Parathyroid adenoma (tissue), 2 donors: ENCODE results near the gene DHRS12.

Source experiments
- H2AFZ ChIP-seq: fragments of 300-600 bp; sonication (generic); one replicate; pipeline ENCODE4 v1.7.0; 2017; ENCODE audit warnings: antibody characterized with exemption, mild to moderate bottlenecking
- H3K27ac ChIP-seq: fragments of 300-600 bp; sonication (generic); one replicate; pipeline ENCODE4 v1.7.0; 2017
- H3K27me3 ChIP-seq: fragments of 300-600 bp; sonication (generic); one replicate; pipeline ENCODE4 v1.7.0; 2017; ENCODE audit warnings: low read length; ENCODE audit not compliant: control insufficient read depth, insufficient read depth
- H3K36me3 ChIP-seq: fragments of 300-600 bp; sonication (generic); one replicate; pipeline ENCODE4 v1.7.0; 2017; ENCODE audit warnings: low read length; ENCODE audit not compliant: control insufficient read depth, insufficient read depth
- H3K4me1 ChIP-seq: fragments of 300-600 bp; sonication (generic); one replicate; pipeline ENCODE4 v1.7.0; 2017; ENCODE audit warnings: control low read depth
- H3K4me2 ChIP-seq: fragments of 300-600 bp; sonication (generic); one replicate; pipeline ENCODE4 v1.7.0; 2017; ENCODE audit warnings: low read length
- H3K4me3 ChIP-seq: fragments of 300-600 bp; sonication (generic); one replicate; pipeline ENCODE4 v1.7.0; 2017; ENCODE audit warnings: low read depth, low read length
- H3K79me2 ChIP-seq: fragments of 300-600 bp; sonication (generic); one replicate; pipeline ENCODE4 v1.7.0; 2017; ENCODE audit warnings: control low read depth
- H3K9ac ChIP-seq: fragments of 300-600 bp; sonication (generic); one replicate; pipeline ENCODE4 v1.7.0; 2017; ENCODE audit warnings: mild to moderate bottlenecking
- H3K9me3 ChIP-seq: fragments of 300-600 bp; sonication (generic); one replicate; pipeline ENCODE4 v1.7.0; 2017; ENCODE audit warnings: low read length; ENCODE audit not compliant: control insufficient read depth
- TF ChIP-seq, protein P1 (sequence below): fragments of 300-600 bp; sonication (generic); IDR thresholded peaks from one replicate; pipeline ENCODE4 v1.7.0; 2017; ENCODE audit warnings: antibody characterized with exemption, mild to moderate bottlenecking
- donor health status: primary hyperparathyroidism.

The DHRS12 gene

DNA sequence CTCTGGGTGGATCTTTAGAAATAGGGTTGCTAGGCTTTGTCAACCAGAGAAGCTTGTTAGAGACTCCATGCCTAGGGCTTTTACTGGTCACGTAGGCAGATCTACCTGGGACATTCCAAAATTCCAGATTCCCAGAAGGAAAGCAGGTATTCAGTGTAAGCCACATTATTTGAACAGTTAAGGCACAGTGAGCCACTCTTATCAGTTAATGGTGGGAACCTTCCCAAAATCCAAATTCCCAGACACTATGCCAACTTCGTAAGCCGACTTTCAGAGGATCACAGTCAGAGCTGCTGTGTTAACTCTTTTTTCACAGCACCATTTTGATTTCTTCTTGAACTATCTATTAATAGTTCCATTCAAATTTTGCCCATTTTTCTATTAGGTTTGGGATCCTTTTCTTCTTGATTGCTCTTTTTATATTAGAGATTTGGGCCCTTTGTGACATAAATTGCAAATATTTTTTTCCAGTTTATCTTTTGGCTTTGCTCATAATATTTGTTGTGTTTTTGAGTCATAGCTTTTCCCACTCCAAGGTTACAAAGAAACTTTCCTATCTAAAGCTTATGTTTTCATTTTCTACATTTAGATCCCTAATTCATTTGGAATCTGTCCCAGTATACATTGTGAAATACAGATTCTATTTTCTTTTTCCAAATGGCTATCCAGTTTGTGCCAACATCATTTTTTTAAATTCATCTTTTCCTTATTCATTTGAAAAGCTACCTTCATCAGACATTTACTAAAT is 77.3 kb downstream of the DHRS12 start:
- Histone ChIP-seq H3K4me2 (no peak overlapping the region), H3K36me3 (no peaks in the 10 kb centered on the region), H3K79me2 (no peaks in the 10 kb centered on the region), H2AFZ (no peak overlapping the region), H3K27ac (no peak overlapping the region), H3K27me3 (no peaks in the 10 kb centered on the region), H3K4me3 (no peak overlapping the region), H3K9me3 (no peaks in the 10 kb centered on the region), H3K9ac (no peak overlapping the region), H3K4me1 (no peaks in the 10 kb centered on the region)
- TF ChIP-seq, protein P1, sequence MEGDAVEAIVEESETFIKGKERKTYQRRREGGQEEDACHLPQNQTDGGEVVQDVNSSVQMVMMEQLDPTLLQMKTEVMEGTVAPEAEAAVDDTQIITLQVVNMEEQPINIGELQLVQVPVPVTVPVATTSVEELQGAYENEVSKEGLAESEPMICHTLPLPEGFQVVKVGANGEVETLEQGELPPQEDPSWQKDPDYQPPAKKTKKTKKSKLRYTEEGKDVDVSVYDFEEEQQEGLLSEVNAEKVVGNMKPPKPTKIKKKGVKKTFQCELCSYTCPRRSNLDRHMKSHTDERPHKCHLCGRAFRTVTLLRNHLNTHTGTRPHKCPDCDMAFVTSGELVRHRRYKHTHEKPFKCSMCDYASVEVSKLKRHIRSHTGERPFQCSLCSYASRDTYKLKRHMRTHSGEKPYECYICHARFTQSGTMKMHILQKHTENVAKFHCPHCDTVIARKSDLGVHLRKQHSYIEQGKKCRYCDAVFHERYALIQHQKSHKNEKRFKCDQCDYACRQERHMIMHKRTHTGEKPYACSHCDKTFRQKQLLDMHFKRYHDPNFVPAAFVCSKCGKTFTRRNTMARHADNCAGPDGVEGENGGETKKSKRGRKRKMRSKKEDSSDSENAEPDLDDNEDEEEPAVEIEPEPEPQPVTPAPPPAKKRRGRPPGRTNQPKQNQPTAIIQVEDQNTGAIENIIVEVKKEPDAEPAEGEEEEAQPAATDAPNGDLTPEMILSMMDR = no peak

GRCh38 chr13:51724721-51725120 is 79.2 kb downstream of the DHRS12 start:
- Histone ChIP-seq H3K79me2 (no peaks in the 10 kb centered on the region), H3K4me3 (no peak overlapping the region), H3K4me1 (no peaks in the 10 kb centered on the region), H3K9ac (no peak overlapping the region), H2AFZ (no peak overlapping the region), H3K27ac (no peak overlapping the region), H3K27me3 (no peaks in the 10 kb centered on the region), H3K36me3 (no peaks in the 10 kb centered on the region), H3K4me2 (no peak overlapping the region), H3K9me3 (no peaks in the 10 kb centered on the region)
- TF ChIP-seq, protein P1 = no peak

DNA sequence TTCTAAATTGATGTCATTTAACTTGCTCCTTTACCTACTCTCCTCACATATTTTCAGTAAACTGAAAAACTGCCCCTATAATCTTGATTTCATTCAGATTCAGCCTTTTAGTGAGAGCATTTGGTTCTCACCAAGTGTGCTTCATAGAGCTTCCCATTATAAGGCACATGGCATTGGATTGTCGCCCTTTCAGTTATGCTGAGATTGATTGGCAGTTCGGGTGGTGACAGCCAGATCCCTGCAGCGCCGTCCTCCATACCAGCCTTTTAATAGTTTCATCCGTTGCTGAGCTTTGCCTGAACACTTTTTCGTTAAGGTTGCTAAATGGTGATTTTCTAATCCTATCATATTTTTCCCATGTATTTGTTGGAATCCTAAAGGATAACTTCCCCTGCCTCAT is 80.4 kb downstream of the DHRS12 start:
- Histone ChIP-seq H3K27ac (no peak overlapping the region), H3K9ac (no peak overlapping the region), H3K4me2 (no peak overlapping the region), H3K79me2 (no peaks in the 10 kb centered on the region), H3K9me3 (no peaks in the 10 kb centered on the region), H3K4me3 (no peak overlapping the region), H3K36me3 (no peaks in the 10 kb centered on the region), H3K27me3 (no peaks in the 10 kb centered on the region), H3K4me1 (no peaks in the 10 kb centered on the region), H2AFZ (no peak overlapping the region)
- TF ChIP-seq, protein P1 = no peak

DNA sequence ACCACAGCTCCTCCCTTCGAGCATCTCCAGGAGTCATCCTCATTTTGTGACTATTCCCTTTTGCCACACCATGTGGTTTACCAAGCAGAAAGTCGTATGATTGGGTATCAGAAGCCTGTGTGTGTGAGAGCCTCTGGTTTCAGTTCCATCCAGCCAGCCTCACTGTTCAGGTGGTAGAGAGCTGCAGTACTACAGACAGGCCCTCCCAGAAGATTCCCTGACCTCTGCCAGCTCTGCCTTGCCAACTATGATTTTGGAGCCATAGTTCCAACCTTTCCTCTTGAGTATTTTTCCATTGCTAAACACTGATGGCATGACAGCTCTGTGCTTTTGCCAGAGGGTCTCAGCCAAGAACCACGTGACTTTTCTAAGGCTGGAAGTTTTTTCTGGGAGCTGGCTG is 82.5 kb downstream of the DHRS12 start:
- Histone ChIP-seq H3K27ac (no peak overlapping the region), H3K27me3 (no peaks in the 10 kb centered on the region), H3K4me2 (no peak overlapping the region), H3K9me3 (no peaks in the 10 kb centered on the region), H3K79me2 (no peaks in the 10 kb centered on the region), H3K9ac (no peak overlapping the region), H3K4me1 (no peaks in the 10 kb centered on the region), H2AFZ (no peak overlapping the region), H3K36me3 (no peaks in the 10 kb centered on the region), H3K4me3 (no peak overlapping the region)
- TF ChIP-seq, protein P1 = no peak

DNA sequence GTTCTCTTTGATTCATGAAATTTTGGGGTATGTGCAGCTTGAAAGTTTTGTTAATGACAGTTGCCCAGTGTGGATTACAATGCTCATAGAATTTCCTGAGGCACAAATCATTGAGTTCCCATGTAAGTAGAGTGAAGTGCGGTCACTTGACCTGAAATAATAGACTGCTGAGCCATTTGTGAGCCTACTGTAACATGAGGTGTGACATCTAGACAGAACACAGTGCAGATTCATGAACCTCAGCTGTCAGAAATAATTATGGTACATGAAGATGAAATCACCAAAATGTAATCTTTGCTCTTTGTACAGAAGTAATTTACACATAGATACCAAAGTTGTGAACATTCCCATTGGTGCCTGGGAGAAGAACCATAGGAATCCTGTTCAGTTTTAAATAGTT is 84.6 kb downstream of the DHRS12 start:
- Histone ChIP-seq H3K4me1 (no peaks in the 10 kb centered on the region), H3K4me3 (no peak overlapping the region)
- TF ChIP-seq, protein P1 = no peak

More for the DNA sequence above, 84.6 kb downstream of the DHRS12 start:
- Histone ChIP-seq H3K36me3 (no peaks in the 10 kb centered on the region), H3K79me2 (no peaks in the 10 kb centered on the region), H3K27me3 (no peaks in the 10 kb centered on the region), H3K4me2 (no peak overlapping the region), H3K9me3 (no peaks in the 10 kb centered on the region), H3K27ac (no peak overlapping the region), H3K9ac (no peak overlapping the region), H2AFZ (no peak overlapping the region)
